K562 (cell line): Measurements from ENCODE around the gene NUAK1. TPM values are rescaled to one million over a fixed set of nuclear protein-coding genes. Genes with fewer than 3 reads are reported as not detected.

Experiments
- ATAC-seq: fragments of 200-7000 bp; cut with Tn5 transposase; 3 replicates; pipeline ENCODE4 v1.9.1; 2020; ENCODE audit warnings: moderate library complexity
- BruUV-seq: library from RNA; stranded (reverse); fragments of 400-500 nt; replicated peaks from 2 replicates; lab custom pipeline; 2021; lab: Mats Ljungman, UMichigan
- CTCF ChIA-PET: fragments of 300-600 bp; formaldehyde crosslinking; extraction: SDS; loops from one replicate; lab custom pipeline; 2021; ENCODE audit warnings: low intra/inter-chr PET ratio; lab: Yijun Ruan, JAX
- POLR2A ChIA-PET: fragments of 300-600, 350-650 bp; sonication (Branson Sonifier 250); formaldehyde crosslinking; extraction: SDS; loops from one replicate; lab custom pipeline; 2021; ENCODE audit warnings: antibody characterized with exemption, inconsistent platforms; lab: Yijun Ruan, JAX
- DNase-seq, 4 experiments: peaks; one replicate each; pipeline versions ENCODE4 v3.0.0 to v3.0.0-alpha.2; 2011 to 2018; ENCODE audit warnings: low spot score in 3 of 4, mixed read lengths in 3 of 4; ENCODE audit errors: extremely low read depth in 1 of 4
- FAIRE-seq: peaks from 2 replicates; lab custom pipeline; 2011; peaks lifted over from hg19 to GRCh38; lab: Jason Lieb, UNC
- H2AFZ ChIP-seq: 2 replicates; pipeline ENCODE4 v1.6.0; 2011; ENCODE audit warnings: low read depth, low read length, control low read depth, inconsistent platforms
- H3K27ac ChIP-seq: fragments of 200-600 bp; 3 replicates; pipeline ENCODE4 v1.8.0; 2011; ENCODE audit warnings: low read depth, mild to moderate bottlenecking, control low read depth, inconsistent platforms, low read length, moderate library complexity, mixed read lengths; ENCODE audit errors: extremely low read depth
- H3K27me3 ChIP-seq, 2 experiments: fragments of 300-600 bp in 1 of 2; 2 replicates in 1 of 2; 3 replicates in 1 of 2; pipeline versions ENCODE4 v1.6.0 to v1.8.0; 2011; ENCODE audit warnings: inconsistent platforms in 2 of 2, low read length in 2 of 2, mild to moderate bottlenecking in 1 of 2, mixed read lengths in 1 of 2, moderate library complexity in 1 of 2; ENCODE audit not compliant: control insufficient read depth in 2 of 2, insufficient read depth in 2 of 2
- H3K36me3 ChIP-seq: fragments of 300-600 bp; 3 replicates; pipeline ENCODE4 v1.8.0; 2011; ENCODE audit warnings: mild to moderate bottlenecking, low read length, inconsistent platforms; ENCODE audit not compliant: control insufficient read depth, insufficient read depth
- H3K4me1 ChIP-seq, 2 experiments: fragments of 200-600 bp in 1 of 2; replicated peaks in 1 of 2; 2 replicates in 1 of 2; 3 replicates in 1 of 2; pipeline versions ENCODE4 v1.5.1 to v1.8.0; 2011; ENCODE audit warnings: inconsistent platforms in 2 of 2, low read length in 2 of 2, mild to moderate bottlenecking in 1 of 2, mixed read lengths in 1 of 2, moderate library complexity in 1 of 2; ENCODE audit not compliant: control insufficient read depth in 2 of 2, insufficient read depth in 2 of 2
- H3K4me2 ChIP-seq: 2 replicates; pipeline ENCODE4 v1.6.1; 2011; ENCODE audit warnings: low read length, control low read depth, inconsistent platforms, mixed read lengths; ENCODE audit not compliant: insufficient read depth
- H3K4me3 ChIP-seq: fragments of 200-600 bp; sonication (generic), shearing (Covaris generic); 2 replicates; pipeline ENCODE4 v1.5.1; 2016; ENCODE audit warnings: control low read depth, inconsistent platforms
- H3K79me2 ChIP-seq: fragments of 200-600 bp; 3 replicates; pipeline ENCODE4 v1.8.0; 2011; ENCODE audit warnings: low read length, inconsistent platforms; ENCODE audit not compliant: control insufficient read depth, insufficient read depth
- H3K9ac ChIP-seq, 2 experiments: 2 replicates each; pipeline versions ENCODE4 v1.6.0 to v1.6.1; 2011; ENCODE audit warnings: low read depth in 2 of 2, low read length in 2 of 2, control low read depth in 1 of 2, inconsistent platforms in 1 of 2, mild to moderate bottlenecking in 1 of 2, mixed read lengths in 1 of 2; ENCODE audit not compliant: insufficient read depth in 1 of 2
- H3K9me1 ChIP-seq: one replicate; pipeline ENCODE4 v1.6.0; 2011; ENCODE audit warnings: inconsistent platforms, mild to moderate bottlenecking, low read length, moderate library complexity; ENCODE audit not compliant: control insufficient read depth, insufficient read depth
- H3K9me3 ChIP-seq: replicated peaks from 2 replicates; pipeline ENCODE4 v1.5.1; 2011; ENCODE audit warnings: low read depth, low read length, inconsistent platforms; ENCODE audit not compliant: control insufficient read depth, insufficient read depth
- H4K20me1 ChIP-seq: replicated peaks from 2 replicates; pipeline ENCODE4 v1.6.1; 2011; ENCODE audit warnings: low read length, inconsistent platforms, mixed read lengths; ENCODE audit not compliant: control insufficient read depth, insufficient read depth
- MAFF ChIP-seq: IDR thresholded peaks from 2 replicates; pipeline ENCODE4 v1.6.1; 2012; ENCODE audit warnings: low read length, improper control_type of control experiment
- POLR2AphosphoS2 ChIP-seq: IDR thresholded peaks from 2 replicates; pipeline ENCODE4 v1.6.1; 2012; ENCODE audit warnings: low read length, improper control_type of control experiment
- ZNF316 ChIP-seq: fragments of 450-650 bp; IDR thresholded peaks from 2 replicates; pipeline ENCODE4 v1.6.1; 2016
- ZNF57 ChIP-seq: fragments of 450-650 bp; formaldehyde crosslinking; IDR thresholded peaks from 2 replicates; pipeline ENCODE4 v1.4.0; 2020; ENCODE audit warnings: mild to moderate bottlenecking, moderate library complexity
- ZNF707 ChIP-seq: fragments of 250-450 bp; sonication (Bioruptor Pico); conservative IDR thresholded peaks from 2 replicates; pipeline ENCODE4 v1.8.0; 2022; ENCODE audit warnings: inconsistent platforms, mild to moderate bottlenecking, moderate library complexity
- in situ Hi-C: fragments of 300-500 bp; cut with MboI; formaldehyde crosslinking; loops from 4 replicates; pipeline ENCODE4 v1.15.0; 2018; ENCODE audit warnings: inconsistent platforms, mixed read lengths
- intact Hi-C: fragments of 100-400 bp; cut with micrococcal nuclease; formaldehyde crosslinking; loops from 2 replicates; pipeline ENCODE4 v1.14.2; 2022
- polyA plus RNA-seq, 8 experiments: library from polyadenylated mRNA; depleted of rRNA in 4 of 8; stranded (reverse) in 5 of 8; unstranded in 3 of 8; fragments of >200 nt; fragmentation: Nextera tagmentation in 2 of 8; fragmentation: Illumina TruSeq in 1 of 8; extraction: Ambion mirVana in 2 of 8; extraction: Trizol in 1 of 8; gene quantifications; 2 replicates each; pipeline versions ENCODE4 v1.2.1 to v1.2.3, GENCODE V29; 2011 to 2014; ENCODE audit warnings: inconsistent platforms in 1 of 8, missing spikeins in 1 of 8
- total RNA-seq, 7 experiments: library from RNA; depleted of rRNA in 6 of 7; stranded (reverse); fragments of >200 nt in 6 of 7; fragmentation: Illumina TruSeq in 2 of 7; extraction: Trizol in 2 of 7; gene quantifications; 2 replicates each; pipeline versions ENCODE4 v1.2.1 to v1.2.3, GENCODE V29; 2011 to 2021; ENCODE audit warnings: low replicate concordance in 1 of 7
- TF ChIP-seq, protein P1 (sequence below): fragments of 450-650 bp; IDR thresholded peaks from 2 replicates; pipeline ENCODE4 v1.6.1; 2014; ENCODE audit warnings: low read depth, mild to moderate bottlenecking, moderate library complexity, borderline replicate concordance

Gene NUAK1
- total and polyA plus RNA-seq, 9 of the 15 experiments (the other 6 are each of a cell fraction or from before 2014, with no cell fraction given), result 0.02 TPM; not detected in 8

DNA sequence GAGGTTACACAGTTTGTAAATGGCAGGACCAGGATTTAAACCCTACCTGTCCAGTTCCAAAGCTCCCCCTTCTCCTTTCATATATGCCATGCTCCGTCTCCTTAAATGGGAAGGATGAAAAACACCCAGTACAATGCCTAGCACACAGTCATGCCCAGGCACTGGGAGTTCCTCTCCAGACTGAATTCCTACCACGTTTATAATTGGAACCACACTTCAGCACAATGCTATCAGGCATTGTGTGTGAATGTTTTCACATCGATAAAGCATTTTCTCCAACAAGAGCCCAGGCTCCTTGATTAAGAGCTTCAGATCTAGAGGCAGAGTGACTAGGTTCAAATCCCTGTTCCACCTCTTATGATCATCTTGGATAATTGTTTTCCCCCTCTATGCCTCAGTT, 2.7 kb upstream of the NUAK1 start (continued):
- no peak for TF ChIP-seq ZNF707 (CRISPR knock-in tag)
- TF ChIP-seq, all 486 proteins: peak for 0

DNA sequence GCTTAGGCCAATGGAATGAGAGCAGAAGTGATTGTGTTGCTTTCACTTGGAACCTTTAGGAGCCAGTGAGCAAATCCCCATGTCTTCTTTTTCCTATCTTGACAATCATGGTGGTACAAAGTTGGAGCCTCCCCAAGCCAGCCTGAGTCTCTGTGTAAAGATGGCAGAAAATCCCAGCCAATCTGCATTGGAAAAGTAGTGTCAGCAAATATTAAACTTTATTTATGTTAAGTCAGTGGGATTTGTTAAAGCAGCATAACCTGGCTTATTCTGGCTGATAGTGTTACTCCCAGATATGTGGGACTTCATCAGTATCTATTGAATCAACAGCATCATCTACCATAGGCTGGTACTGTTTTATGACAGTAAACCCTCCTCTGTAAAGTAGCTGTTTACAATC, 2.2 kb upstream of the NUAK1 start:
- no peak for ATAC-seq
- Histone ChIP-seq H3K9me3 (no peaks in the 10 kb centered on the region), H3K27me3 (peaks cover 2 to 19% of the 10 kb centered on the region in 2 experiments; a peak in 4 of 5 replicates), H3K4me1 (no peaks in the 10 kb centered on the region; a peak in 1 of 5 replicates), H3K27ac (no peak overlapping the region), H3K79me2 (no peaks in the 10 kb centered on the region), H4K20me1 (0 out of 2 replicates have a peak, but pooled peaks cover 3% of the 10 kb centered on the region), H2AFZ (no peak overlapping the region), H3K36me3 (no peaks in the 10 kb centered on the region), H3K4me2 (no peak overlapping the region), H3K4me3 (no peak overlapping the region), H3K9me1 (no peaks in the 10 kb centered on the region), H3K9ac (no peak overlapping the region)
- FAIRE-seq, result no peak
- intact Hi-C loops (loop anchor here (10.0 kb wide), 2 partner anchors 116 to 1936 kb away; no protein-coding TSS in a partner anchor), in situ Hi-C loops (no loop called here)
- CTCF ChIA-PET, result no interaction called here
- POLR2A ChIA-PET, result no interaction called here
- no peak for DNase-seq
- TF ChIP-seq ZNF316 (0 out of 2 replicates have a peak, but pooled peaks have one; percentile 17), POLR2AphosphoS2 (no peak), MAFF (peak; percentile 20; the same call in 1 of the 2 replicates), ZNF57 (CRISPR knock-in tag) (no peak)
- TF ChIP-seq, protein P1, sequence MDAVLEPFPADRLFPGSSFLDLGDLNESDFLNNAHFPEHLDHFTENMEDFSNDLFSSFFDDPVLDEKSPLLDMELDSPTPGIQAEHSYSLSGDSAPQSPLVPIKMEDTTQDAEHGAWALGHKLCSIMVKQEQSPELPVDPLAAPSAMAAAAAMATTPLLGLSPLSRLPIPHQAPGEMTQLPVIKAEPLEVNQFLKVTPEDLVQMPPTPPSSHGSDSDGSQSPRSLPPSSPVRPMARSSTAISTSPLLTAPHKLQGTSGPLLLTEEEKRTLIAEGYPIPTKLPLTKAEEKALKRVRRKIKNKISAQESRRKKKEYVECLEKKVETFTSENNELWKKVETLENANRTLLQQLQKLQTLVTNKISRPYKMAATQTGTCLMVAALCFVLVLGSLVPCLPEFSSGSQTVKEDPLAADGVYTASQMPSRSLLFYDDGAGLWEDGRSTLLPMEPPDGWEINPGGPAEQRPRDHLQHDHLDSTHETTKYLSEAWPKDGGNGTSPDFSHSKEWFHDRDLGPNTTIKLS, result no peak
- BruUV-seq, result no TSS peak
